MM.1S (cell line): ENCODE data around the gene TMEM62.

ENCODE experiments used
- EZH2 ChIP-seq: fragments of 300-600 bp; sonication (generic); optimal IDR thresholded peaks from 2 replicates; pipeline ENCODE3; 2017; ENCODE audit warnings: low read depth, mild to moderate bottlenecking, antibody characterized with exemption, low read length, mixed read lengths
- TF ChIP-seq, protein P1 (sequence below): fragments of 300-600 bp; sonication (generic); IDR thresholded peaks from 2 replicates; pipeline ENCODE4 v1.5.1; 2016; ENCODE audit warnings: antibody characterized with exemption, low read length, mixed read lengths

DNA sequence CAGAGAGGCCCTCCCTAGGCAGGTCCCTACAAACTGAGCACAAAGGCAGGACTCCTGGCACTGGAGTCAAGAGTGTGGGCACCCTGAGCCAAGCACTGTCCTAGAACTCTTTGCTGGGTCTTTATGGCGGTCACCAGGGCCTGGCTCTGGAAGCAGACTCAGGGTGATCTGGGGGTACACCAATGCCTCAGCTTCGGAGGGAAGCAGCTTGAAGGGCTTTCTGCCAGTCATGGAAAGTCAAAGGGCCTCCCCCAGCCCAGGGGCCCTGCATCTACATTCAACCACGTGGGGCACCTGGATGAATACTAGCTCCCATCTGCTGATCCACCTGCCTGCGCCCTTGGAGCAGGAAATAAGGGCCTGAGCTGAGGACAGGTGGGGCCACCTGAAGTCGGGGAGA is 80.1 kb downstream of the TMEM62 start:
- no peak for TF ChIP-seq EZH2
- TF ChIP-seq, protein P1, sequence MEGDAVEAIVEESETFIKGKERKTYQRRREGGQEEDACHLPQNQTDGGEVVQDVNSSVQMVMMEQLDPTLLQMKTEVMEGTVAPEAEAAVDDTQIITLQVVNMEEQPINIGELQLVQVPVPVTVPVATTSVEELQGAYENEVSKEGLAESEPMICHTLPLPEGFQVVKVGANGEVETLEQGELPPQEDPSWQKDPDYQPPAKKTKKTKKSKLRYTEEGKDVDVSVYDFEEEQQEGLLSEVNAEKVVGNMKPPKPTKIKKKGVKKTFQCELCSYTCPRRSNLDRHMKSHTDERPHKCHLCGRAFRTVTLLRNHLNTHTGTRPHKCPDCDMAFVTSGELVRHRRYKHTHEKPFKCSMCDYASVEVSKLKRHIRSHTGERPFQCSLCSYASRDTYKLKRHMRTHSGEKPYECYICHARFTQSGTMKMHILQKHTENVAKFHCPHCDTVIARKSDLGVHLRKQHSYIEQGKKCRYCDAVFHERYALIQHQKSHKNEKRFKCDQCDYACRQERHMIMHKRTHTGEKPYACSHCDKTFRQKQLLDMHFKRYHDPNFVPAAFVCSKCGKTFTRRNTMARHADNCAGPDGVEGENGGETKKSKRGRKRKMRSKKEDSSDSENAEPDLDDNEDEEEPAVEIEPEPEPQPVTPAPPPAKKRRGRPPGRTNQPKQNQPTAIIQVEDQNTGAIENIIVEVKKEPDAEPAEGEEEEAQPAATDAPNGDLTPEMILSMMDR: no peak
